IMR-90 (cell line): Measurements from ENCODE around the gene BPIFB1. TPM values are rescaled to one million over a fixed set of nuclear protein-coding genes. Genes with fewer than 3 reads are reported as not detected.

ENCODE experiments used
- ATAC-seq: fragments of 200-7000 bp; cut with Tn5 transposase; 2 replicates; pipeline ENCODE4 v1.9.1; 2020; ENCODE audit warnings: low read depth, mild to moderate bottlenecking, moderate library complexity
- BruUV-seq: library from RNA; stranded (reverse); fragments of 400-500 nt; replicated peaks from 2 replicates; lab custom pipeline; 2021; lab: Mats Ljungman, UMichigan
- CTCF ChIA-PET: fragments of 300-600 bp; formaldehyde crosslinking; extraction: SDS; loops from one replicate; lab custom pipeline; 2021; ENCODE audit warnings: antibody characterized with exemption; lab: Yijun Ruan, JAX
- POLR2A ChIA-PET: fragments of 300-600 bp; sonication (Branson Sonifier 250); formaldehyde crosslinking; loops from one replicate; lab custom pipeline; 2022; ENCODE audit warnings: antibody characterized with exemption; ENCODE audit not compliant: unreplicated experiment; lab: Charles Lee
- DNase-seq: peaks from one replicate; pipeline ENCODE4 v3.0.0; 2013
- H2AFZ ChIP-seq: replicated peaks from 2 replicates; pipeline ENCODE3; 2013; ENCODE audit warnings: low read length, mild to moderate bottlenecking; ENCODE audit not compliant: poor library complexity
- H2AK5ac ChIP-seq: 2 replicates; pipeline ENCODE4 v1.6.1; 2013; ENCODE audit warnings: low read depth, low read length, inconsistent platforms
- H2AK9ac ChIP-seq: replicated peaks from 2 replicates; pipeline ENCODE3; 2013; ENCODE audit warnings: mild to moderate bottlenecking, low read depth, low read length, moderate library complexity; ENCODE audit not compliant: poor library complexity
- H2BK120ac ChIP-seq: 2 replicates; pipeline ENCODE4 v1.6.1; 2013; ENCODE audit warnings: low read depth, low read length, inconsistent platforms
- H2BK15ac ChIP-seq: 3 replicates; pipeline ENCODE4 v1.6.1; 2013; ENCODE audit warnings: low read depth, low read length, inconsistent platforms
- H2BK20ac ChIP-seq: 2 replicates; pipeline ENCODE4 v1.6.1; 2013; ENCODE audit warnings: low read depth, mild to moderate bottlenecking, inconsistent platforms, low read length, moderate library complexity
- H2BK5ac ChIP-seq: 2 replicates; pipeline ENCODE4 v1.6.1; 2013; ENCODE audit warnings: mild to moderate bottlenecking, low read depth, low read length, inconsistent platforms; ENCODE audit not compliant: poor library complexity, severe bottlenecking
- H3K14ac ChIP-seq: replicated peaks from 2 replicates; pipeline ENCODE4 v1.6.1; 2013; ENCODE audit warnings: low read depth, low read length, inconsistent platforms
- H3K18ac ChIP-seq: 2 replicates; pipeline ENCODE4 v1.6.1; 2013; ENCODE audit warnings: low read depth, low read length, control low read depth
- H3K23ac ChIP-seq: 2 replicates; pipeline ENCODE4 v1.6.1; 2013; ENCODE audit warnings: low read depth, low read length, inconsistent platforms
- H3K27ac ChIP-seq: 2 replicates; pipeline ENCODE4 v1.5.1; 2013; ENCODE audit warnings: mild to moderate bottlenecking, control low read depth, low read length; ENCODE audit not compliant: insufficient read depth
- H3K27me3 ChIP-seq: 2 replicates; pipeline ENCODE4 v1.6.1; 2013; ENCODE audit warnings: low read length; ENCODE audit not compliant: control insufficient read depth, insufficient read depth
- H3K36me3 ChIP-seq: 2 replicates; pipeline ENCODE4 v1.6.1; 2013; ENCODE audit warnings: low read length, mixed read lengths; ENCODE audit not compliant: control insufficient read depth, insufficient read depth
- H3K4ac ChIP-seq: 2 replicates; pipeline ENCODE4 v1.6.1; 2013; ENCODE audit warnings: low read depth, low read length, inconsistent platforms
- H3K4me1 ChIP-seq: 2 replicates; pipeline ENCODE4 v1.6.1; 2013; ENCODE audit warnings: low read length, mixed read lengths; ENCODE audit not compliant: control insufficient read depth, insufficient read depth
- H3K4me2 ChIP-seq: 2 replicates; pipeline ENCODE4 v1.6.1; 2013; ENCODE audit warnings: low read depth, mild to moderate bottlenecking, control low read depth, low read length, moderate library complexity
- H3K4me3 ChIP-seq: 2 replicates; pipeline ENCODE4 v1.5.1; 2013; ENCODE audit warnings: low read depth, mild to moderate bottlenecking, control low read depth, low read length, moderate library complexity; ENCODE audit not compliant: insufficient read depth
- H3K56ac ChIP-seq: 2 replicates; pipeline ENCODE4 v1.6.1; 2013; ENCODE audit warnings: low read length, inconsistent platforms; ENCODE audit not compliant: insufficient read depth; ENCODE audit errors: extremely low read depth
- H3K79me1 ChIP-seq, 2 experiments: 2 replicates each; pipeline ENCODE4 v1.6.1; 2013; ENCODE audit warnings: low read length in 2 of 2, inconsistent platforms in 1 of 2, low read depth in 1 of 2
- H3K9ac ChIP-seq: 2 replicates; pipeline ENCODE4 v1.6.1; 2013; ENCODE audit warnings: low read depth, low read length, control low read depth
- H3K9me1 ChIP-seq: 2 replicates; pipeline ENCODE4 v1.6.1; 2013; ENCODE audit warnings: low read length, inconsistent platforms; ENCODE audit not compliant: insufficient read depth
- H3K9me3 ChIP-seq: 2 replicates; pipeline ENCODE4 v1.6.1; 2013; ENCODE audit warnings: low read length; ENCODE audit not compliant: control insufficient read depth, insufficient read depth
- H4K20me1 ChIP-seq: 2 replicates; pipeline ENCODE4 v1.6.1; 2013; ENCODE audit warnings: low read length, inconsistent platforms; ENCODE audit not compliant: insufficient read depth
- H4K5ac ChIP-seq: 2 replicates; pipeline ENCODE4 v1.6.1; 2013; ENCODE audit warnings: mild to moderate bottlenecking, low read depth, low read length, control low read depth
- H4K8ac ChIP-seq, 2 experiments: 2 replicates each; pipeline ENCODE4 v1.6.1; 2013; ENCODE audit warnings: low read depth in 2 of 2, low read length in 2 of 2, control low read depth in 1 of 2, inconsistent platforms in 1 of 2
- H4K91ac ChIP-seq: 2 replicates; pipeline ENCODE4 v1.6.1; 2013; ENCODE audit warnings: low read depth, low read length, inconsistent platforms; ENCODE audit not compliant: insufficient read depth
- BHLHE40 ChIP-seq: fragments of 150-350 bp; IDR thresholded peaks from 2 replicates; pipeline ENCODE4 v1.6.1; 2016; ENCODE audit warnings: mild to moderate bottlenecking, low read depth, low read length
- CEBPB ChIP-seq: IDR thresholded peaks from 2 replicates; pipeline ENCODE4 v1.6.1; 2012; ENCODE audit warnings: low read depth, low read length, improper control_type of control experiment
- CHD1 ChIP-seq: IDR thresholded peaks from 2 replicates; pipeline ENCODE4 v1.6.1; 2012; ENCODE audit warnings: low read depth, low read length, improper control_type of control experiment
- CTCF ChIP-seq: conservative IDR thresholded peaks from 2 replicates; pipeline ENCODE4 v1.5.1; 2012; ENCODE audit warnings: mild to moderate bottlenecking, low read depth, low read length, improper control_type of control experiment
- ELK1 ChIP-seq: fragments of 150-350 bp; IDR thresholded peaks from 2 replicates; pipeline ENCODE4 v1.6.1; 2016; ENCODE audit warnings: low read depth, mild to moderate bottlenecking, low read length, moderate library complexity, borderline replicate concordance
- FOS ChIP-seq: fragments of 150-350 bp; IDR thresholded peaks from 2 replicates; pipeline ENCODE4 v1.6.1; 2016; ENCODE audit warnings: low read depth, low read length
- MAFK ChIP-seq: IDR thresholded peaks from 2 replicates; pipeline ENCODE4 v1.6.1; 2012; ENCODE audit warnings: low read depth, low read length, improper control_type of control experiment
- MAZ ChIP-seq: IDR thresholded peaks from 2 replicates; pipeline ENCODE4 v1.6.1; 2012; ENCODE audit warnings: low read depth, mild to moderate bottlenecking, low read length, improper control_type of control experiment, moderate library complexity, borderline replicate concordance
- MXI1 ChIP-seq: IDR thresholded peaks from 2 replicates; pipeline ENCODE4 v1.6.1; 2012; ENCODE audit warnings: low read depth, mild to moderate bottlenecking, low read length, moderate library complexity, borderline replicate concordance
- NFE2L2 ChIP-seq: fragments of 150-350 bp; IDR thresholded peaks from 2 replicates; pipeline ENCODE4 v1.6.1; 2016; ENCODE audit warnings: low read depth, mild to moderate bottlenecking, low read length
- POLR2A ChIP-seq: IDR thresholded peaks from 2 replicates; pipeline ENCODE4 v1.6.1; 2012; ENCODE audit warnings: mild to moderate bottlenecking, low read depth, low read length
- RAD21 ChIP-seq: IDR thresholded peaks from 2 replicates; pipeline ENCODE4 v1.6.1; 2012; ENCODE audit warnings: low read length, improper control_type of control experiment
- RCOR1 ChIP-seq: IDR thresholded peaks from 2 replicates; pipeline ENCODE4 v1.6.1; 2012; ENCODE audit warnings: mild to moderate bottlenecking, low read length, improper control_type of control experiment; ENCODE audit not compliant: insufficient replicate concordance
- RFX5 ChIP-seq: IDR thresholded peaks from 2 replicates; pipeline ENCODE4 v1.8.0; 2012; ENCODE audit warnings: low read depth, mild to moderate bottlenecking, low read length, moderate library complexity
- SMC3 ChIP-seq: fragments of 150-350 bp; IDR thresholded peaks from 2 replicates; pipeline ENCODE4 v1.6.1; 2016; ENCODE audit warnings: low read depth, mild to moderate bottlenecking, antibody characterized with exemption, low read length, moderate library complexity
- USF2 ChIP-seq: fragments of 150-350 bp; IDR thresholded peaks from 2 replicates; pipeline ENCODE4 v1.6.1; 2017; ENCODE audit warnings: mild to moderate bottlenecking, antibody characterized with exemption, low read length, low read depth
- WGBS, 2 experiments: methylation state at CpG; one replicate each; pipeline versions ENCODE4 v1.1.5 to v1.1.7; 2013; ENCODE audit warnings: missing lambda C conversion rate in 2 of 2; ENCODE audit not compliant: insufficient read length in 1 of 2; ENCODE audit errors: extremely low coverage in 2 of 2; 5-methylcytosine and 5-hydroxymethylcytosine counted together
- dilution Hi-C: fragments of 300-500 bp; cut with HindIII; formaldehyde crosslinking; loops from one replicate; pipeline ENCODE4 v1.14.3; 2018; ENCODE audit warnings: low sequenced_read_pairs; ENCODE audit not compliant: unreplicated experiment
- in situ Hi-C: fragments of 300-500 bp; cut with MboI; formaldehyde crosslinking; loops from 3 replicates; pipeline ENCODE4 v1.14.3; 2019; ENCODE audit warnings: low sequenced_read_pairs, inconsistent platforms, mixed read lengths
- intact Hi-C: fragments of 100-400 bp; cut with micrococcal nuclease; formaldehyde crosslinking; loops from 2 replicates; pipeline ENCODE4 v1.10.0; 2022
- polyA plus RNA-seq, 3 experiments: library from polyadenylated mRNA; depleted of rRNA; stranded (reverse); fragments of >200 nt; gene quantifications; 2 replicates each; pipeline ENCODE4 v1.2.3, GENCODE V29; 2012; ENCODE audit warnings: low replicate concordance in 1 of 3
- total RNA-seq: library from RNA; depleted of rRNA; stranded (reverse); fragments of >200 nt; gene quantifications from 2 replicates; pipeline ENCODE4 v1.2.3, GENCODE V29; 2012

BPIFB1 gene
- total and polyA plus RNA-seq, 2 of the 4 experiments (the other 2 are of a cell fraction), result not detected

GRCh38 chr20:33280775-33281174 is 2.2 kb upstream of the BPIFB1 start:
- CTCF ChIA-PET, result no interaction called here
- Histone ChIP-seq H3K27ac (no peak overlapping the region), H3K14ac (no peak overlapping the region), H4K91ac (no peak overlapping the region), H4K5ac (no peak overlapping the region), H2BK20ac (no peak overlapping the region), H2BK15ac (no peak overlapping the region), H3K36me3 (no peaks in the 10 kb centered on the region), H2BK5ac (no peak overlapping the region), H2AFZ (no peak overlapping the region), H2BK120ac (no peak overlapping the region), H3K9me3 (no peaks in the 10 kb centered on the region), H3K4ac (no peak overlapping the region), H3K4me3 (no peak overlapping the region), H4K20me1 (no peaks in the 10 kb centered on the region), H3K79me1 (no peaks in the 10 kb centered on the region), H4K8ac (no peak overlapping the region), H3K9me1 (no peaks in the 10 kb centered on the region), H3K4me2 (no peak overlapping the region), H3K23ac (no peak overlapping the region), H2AK5ac (no peak overlapping the region), H3K4me1 (no peaks in the 10 kb centered on the region), H3K18ac (no peak overlapping the region), H3K9ac (no peak overlapping the region), H2AK9ac (no peak overlapping the region), H3K56ac (no peak overlapping the region), H3K27me3 (peaks cover 24% of the 10 kb centered on the region)
- intact Hi-C loops (no loop called here), in situ Hi-C loops (no loop called here), dilution Hi-C loops (no loop called here)
- WGBS, 2 experiments, result 87% methylated on average over 3 of the region's 7 CpGs; no CpG with 5 or more reads in 1 of the 2 experiments
- DNase-seq (no peak), ATAC-seq (no peak)
- no TSS peak for BruUV-seq
- POLR2A ChIA-PET, result no interaction called here
- no peak for TF ChIP-seq MXI1
- no peak for TF ChIP-seq BHLHE40
- no peak for TF ChIP-seq CHD1
- no peak for TF ChIP-seq POLR2A
- TF ChIP-seq USF2, result no peak
- TF ChIP-seq ELK1, result no peak
- no peak for TF ChIP-seq RCOR1
- TF ChIP-seq MAZ, result no peak
- TF ChIP-seq SMC3, result no peak
- no peak for TF ChIP-seq FOS
- no peak for TF ChIP-seq CEBPB
- no peak for TF ChIP-seq CTCF
- TF ChIP-seq RAD21, result no peak
- TF ChIP-seq RFX5, result no peak
- no peak for TF ChIP-seq MAFK
- no peak for TF ChIP-seq NFE2L2
